GM21447 (cell line): ENCODE measurements around the gene TPCN1.

Experiments
- ATAC-seq: cut with Tn5 transposase; IDR thresholded peaks from one replicate; pipeline ENCODE4 v1.9.1; 2021; ENCODE audit not compliant: unreplicated experiment

TPCN1 gene

DNA sequence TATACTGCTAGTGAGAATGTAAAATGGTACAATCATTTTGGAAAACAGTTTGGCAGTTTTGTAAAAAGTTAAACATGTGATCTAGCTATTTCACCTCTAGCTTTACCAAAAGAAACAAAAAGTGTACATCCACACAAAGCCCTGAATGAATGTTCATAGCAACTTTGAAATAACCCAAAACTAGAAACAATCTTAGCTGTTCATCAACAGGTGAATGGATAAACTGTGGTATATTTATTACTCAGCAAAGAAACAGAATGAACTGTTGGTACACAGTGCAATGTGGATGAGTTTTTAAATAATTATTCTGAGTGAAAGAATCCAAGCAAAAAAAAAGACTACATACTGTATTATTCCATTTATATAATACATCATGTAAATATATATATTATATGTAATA, 36.3 kb downstream of the TPCN1 start:
- no peak for ATAC-seq

DNA sequence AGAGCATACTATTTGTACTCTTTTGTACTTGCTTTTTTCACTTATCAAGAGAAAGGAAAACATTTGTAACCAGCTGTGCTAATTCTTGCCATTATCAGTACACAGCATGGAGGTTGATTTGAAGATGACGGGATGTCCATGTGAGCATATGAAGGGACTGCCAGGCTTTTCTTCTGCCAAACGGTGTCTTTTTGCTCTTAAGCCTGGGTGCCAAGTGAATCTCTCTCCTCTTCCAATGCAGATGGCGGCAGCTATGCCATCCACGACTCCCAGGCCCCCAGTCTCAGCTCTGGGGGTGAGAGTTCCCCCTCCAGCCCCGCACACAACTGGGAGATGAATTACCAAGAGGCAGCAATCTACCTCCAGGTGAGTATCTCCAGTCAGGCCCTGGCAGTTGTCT, 38.9 kb downstream of the TPCN1 start:
- ATAC-seq = no peak

DNA sequence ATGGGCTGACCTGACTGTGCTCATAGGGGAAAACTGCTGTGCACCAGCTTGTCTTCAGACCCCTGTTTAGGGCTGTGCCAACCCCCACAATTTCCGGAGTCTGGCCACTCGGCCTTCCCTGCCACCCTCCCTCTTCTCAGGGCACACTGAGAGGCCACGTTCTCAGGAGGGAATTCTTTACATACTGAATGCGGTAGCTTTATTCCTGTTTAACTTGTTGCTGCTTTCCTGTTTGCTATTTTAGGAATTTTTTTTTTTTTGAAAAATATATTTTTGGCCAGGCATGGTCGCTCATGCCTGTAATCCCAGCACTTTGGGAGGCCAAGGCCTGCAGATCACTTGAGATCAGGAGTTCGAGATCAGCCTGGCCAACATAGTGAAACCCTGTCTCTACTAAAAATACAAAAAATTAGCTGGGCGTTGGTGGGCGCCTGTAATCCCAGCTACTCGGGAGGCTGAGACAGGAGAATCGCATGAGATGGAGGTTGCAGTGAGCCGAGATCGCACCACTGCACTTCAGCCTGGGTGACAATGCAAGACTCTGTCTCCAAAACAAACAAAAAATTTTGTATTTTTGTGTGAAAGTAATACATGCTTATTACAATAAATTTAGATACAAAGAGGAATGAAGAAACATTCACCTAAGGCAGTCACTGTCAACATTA, 39.5 kb downstream of the TPCN1 start:
- ATAC-seq = no peak

DNA sequence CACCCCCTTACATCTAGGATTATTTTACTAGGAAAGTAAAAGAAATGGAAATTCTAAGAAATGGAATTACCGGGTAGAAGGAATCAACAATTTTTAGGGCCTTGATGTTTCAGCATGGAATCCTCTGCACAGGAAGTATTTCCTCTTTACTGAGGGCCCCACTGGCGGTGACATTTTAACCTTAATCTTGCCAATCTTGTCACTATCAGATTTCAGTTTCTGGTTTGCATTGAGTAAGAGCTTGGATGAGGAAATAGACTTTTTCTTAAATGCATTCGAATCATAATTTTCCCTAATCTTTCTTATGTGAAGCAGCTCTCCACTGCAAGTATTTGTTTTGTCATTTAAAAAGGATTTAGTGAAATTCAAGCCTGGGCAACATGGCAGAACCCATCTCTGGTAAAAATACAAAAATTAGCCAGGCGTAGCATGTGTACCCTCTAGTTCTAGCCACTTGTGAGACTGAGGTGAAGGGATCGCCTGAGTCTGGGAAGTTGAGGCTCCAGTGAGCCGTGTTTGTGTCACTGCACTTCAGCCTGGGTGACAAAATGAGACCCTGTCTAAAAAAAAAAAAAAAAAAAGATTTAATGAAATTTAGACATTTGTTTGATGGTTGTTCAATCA, 40.7 kb downstream of the TPCN1 start:
- ATAC-seq = peak; percentile 47

DNA sequence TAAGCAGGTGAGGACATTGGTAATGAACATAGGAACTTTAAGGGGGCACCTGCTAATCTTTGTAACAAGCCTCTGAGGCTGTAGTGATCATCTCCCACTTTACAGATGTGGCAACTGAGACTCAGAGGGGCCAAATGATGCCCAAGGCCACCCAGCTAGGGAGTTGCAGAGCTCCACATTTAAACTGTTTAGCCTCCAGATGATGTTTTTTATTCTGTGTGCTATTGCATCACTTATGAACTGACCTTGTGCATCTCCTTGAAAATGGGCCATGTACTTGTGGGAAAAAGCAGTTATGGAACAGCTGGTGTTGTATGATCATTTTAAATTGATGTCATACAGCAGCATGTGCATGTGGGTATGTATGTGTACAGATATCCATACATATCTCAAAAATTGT, 41.4 kb downstream of the TPCN1 start:
- ATAC-seq = no peak

DNA sequence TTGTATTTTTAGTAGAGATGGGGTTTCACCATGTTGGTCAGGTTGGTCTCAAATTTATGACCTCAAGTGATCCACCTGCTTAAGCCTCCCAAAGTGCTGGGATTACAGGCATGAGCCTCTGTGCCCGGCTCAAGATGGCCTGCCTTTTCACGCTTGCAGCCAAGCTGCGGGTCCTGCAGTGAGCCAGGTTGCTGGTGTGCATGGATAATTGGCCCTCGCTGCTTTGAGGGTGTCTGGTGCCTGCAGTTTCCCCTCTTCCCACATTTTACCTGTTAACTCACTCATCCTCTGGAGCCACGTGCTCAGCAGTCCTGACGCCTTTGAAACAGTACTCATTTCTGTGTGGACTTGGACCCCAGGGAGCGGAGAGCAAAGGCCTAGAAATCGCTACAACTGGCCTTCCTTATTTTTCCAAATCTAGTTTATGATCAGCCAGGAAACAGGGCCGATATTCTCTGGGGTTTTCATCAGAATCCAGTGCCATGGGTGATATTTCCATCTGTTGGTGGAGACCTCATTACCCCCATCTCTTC, 42.2 kb downstream of the TPCN1 start:
- ATAC-seq = no peak

DNA sequence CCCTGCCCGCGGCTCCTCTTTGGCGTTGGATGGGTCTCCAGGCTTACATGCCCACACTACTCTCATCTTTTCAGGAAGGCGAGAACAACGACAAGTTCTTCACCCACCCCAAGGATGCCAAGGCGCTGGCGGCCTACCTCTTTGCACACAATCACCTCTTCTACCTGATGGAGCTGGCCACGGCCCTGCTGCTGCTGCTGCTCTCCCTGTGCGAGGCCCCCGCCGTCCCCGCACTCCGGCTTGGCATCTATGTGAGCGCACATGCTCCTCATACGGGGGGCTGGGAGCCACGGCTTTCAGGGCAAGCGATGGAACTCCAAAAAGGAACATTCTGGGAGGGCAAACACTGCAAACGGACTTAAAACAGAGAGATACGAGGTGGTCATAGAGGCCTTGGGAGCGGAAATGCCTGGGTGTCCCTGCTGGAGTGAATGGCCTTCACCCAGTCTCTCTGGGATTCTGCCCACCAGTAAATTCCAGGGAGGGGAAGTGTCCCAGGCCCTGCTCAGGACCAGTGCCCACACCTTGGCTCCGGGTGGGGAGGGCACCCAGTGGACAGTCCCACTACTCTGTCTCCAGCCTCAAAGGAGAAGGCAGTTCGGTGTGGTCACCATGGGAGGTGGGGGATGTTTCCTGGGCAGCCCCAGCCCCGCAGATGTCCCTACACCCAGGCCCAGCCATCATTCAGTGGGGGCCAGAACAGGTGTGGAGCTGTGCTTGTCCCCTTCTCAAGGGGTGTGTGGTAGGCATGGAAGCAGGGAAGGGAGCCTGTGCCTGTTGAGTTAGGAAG, 45.0 kb downstream of the TPCN1 start:
- ATAC-seq = no peak

DNA sequence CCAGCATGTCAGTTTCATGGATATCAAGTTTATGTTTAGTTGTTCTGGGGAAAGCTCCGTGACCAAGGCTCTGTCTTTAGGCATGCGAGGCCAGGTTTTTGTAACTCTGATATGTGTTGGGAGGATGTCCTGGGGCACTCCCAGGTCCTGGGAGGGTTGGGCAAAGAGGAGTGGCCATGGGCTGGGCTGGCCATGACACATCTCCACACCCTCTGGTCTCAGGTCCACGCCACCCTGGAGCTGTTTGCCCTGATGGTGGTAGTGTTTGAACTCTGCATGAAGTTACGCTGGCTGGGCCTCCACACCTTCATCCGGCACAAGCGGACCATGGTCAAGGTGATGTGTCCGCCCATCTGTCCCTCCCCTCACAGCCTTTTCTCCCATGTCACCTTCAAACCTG, 46.4 kb downstream of the TPCN1 start:
- ATAC-seq = no peak

DNA sequence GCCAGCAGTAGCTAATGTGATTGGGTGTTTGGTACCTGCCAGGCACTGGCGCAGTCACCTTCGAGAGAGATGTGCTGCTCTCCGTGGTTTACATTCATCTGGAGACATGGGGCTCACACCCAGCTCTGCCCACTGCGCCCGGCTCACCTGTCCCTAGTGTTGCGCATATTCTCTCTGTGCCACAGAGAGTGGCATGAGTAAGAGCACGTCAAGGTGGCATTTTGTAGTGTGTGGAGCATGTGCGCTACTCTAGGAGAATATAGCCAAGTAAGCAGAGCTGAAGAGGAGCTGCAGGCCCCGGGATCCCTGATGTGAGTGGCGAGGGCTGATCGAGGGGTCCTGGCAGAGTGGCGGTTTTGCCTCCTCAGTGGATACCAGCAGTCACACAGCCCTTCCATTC, 46.9 kb downstream of the TPCN1 start:
- ATAC-seq = no peak

DNA sequence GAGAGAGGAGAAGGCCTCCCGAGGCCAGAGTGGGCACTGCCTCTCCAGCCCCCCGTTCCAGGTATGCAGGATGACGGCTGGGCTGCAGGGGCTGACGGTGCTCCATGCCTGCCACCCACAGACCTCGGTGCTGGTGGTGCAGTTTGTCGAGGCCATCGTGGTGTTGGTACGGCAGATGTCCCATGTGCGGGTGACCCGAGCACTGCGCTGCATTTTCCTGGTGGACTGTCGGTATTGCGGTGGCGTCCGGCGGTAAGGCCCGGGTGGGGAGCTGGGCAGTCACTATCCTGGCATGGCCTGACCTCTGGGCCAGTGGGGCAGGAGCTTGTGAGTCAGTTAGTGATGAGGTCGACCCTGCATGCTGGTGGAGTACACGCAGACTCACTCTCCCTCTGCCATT, 47.4 kb downstream of the TPCN1 start:
- no peak for ATAC-seq

DNA sequence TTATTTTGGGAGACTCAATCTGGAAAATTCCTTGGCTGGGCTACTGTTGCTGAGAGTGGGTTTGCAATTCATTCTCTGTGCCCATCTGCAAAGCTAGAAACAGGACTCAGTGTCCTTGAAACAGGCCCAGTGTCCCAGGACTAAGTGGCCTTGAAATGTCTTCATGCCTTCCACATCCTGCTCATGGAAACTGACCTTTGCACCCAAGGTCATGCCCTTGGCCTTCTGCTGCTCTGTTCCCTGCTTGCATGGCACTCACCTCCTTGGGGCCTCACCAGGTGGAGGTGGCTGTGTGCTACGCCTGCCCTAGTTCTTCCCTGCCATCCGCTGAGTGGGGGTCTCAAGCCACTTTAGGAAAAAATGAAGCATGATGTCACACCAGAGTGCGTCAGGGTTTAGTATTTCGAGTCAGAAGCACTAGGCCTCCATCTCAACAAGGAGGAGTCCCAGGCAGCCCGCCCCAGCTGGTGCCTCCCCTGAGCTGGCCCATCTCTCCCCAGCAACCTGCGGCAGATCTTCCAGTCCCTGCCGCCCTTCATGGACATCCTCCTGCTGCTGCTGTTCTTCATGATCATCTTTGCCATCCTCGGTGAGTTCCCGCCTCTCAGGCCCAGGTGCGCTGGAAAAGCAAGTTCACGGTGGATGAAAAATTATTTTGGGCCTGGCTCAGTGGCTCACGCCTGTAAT, 48.1 kb downstream of the TPCN1 start:
- ATAC-seq = no peak

DNA sequence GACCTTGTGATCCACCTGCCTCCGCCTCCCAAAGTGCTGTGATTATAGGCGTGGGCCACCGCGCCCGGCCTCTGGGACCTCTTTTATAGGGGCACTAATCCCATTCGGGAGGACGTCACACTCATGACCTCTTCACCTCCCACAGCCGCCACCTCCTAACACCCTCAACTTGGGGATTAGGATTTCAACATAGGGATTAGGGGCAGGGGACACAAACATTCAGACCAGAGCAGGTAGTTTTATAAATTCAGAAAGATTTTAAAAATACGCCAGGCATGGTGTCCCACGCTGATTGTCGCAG, 49.4 kb downstream of the TPCN1 start:
- no peak for ATAC-seq

DNA sequence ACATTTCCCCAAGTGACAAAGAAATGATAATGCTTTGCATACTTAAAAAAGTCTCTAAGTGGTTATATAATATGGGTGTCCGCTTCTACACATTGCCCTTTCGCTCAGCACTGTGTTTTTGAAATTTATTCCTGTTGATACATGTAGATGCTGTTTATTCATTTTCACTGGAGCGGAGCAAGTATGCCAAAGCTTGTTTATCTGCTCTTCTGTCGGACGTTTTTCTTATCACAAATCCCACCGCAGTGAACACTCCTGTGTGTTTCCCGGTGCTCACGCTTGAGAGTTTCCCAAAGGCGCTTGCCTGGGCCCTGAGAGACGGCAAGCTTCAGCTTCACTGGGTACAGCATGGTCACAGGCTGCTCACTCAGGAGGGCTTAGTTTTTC, 50.2 kb downstream of the TPCN1 start:
- ATAC-seq = no peak

DNA sequence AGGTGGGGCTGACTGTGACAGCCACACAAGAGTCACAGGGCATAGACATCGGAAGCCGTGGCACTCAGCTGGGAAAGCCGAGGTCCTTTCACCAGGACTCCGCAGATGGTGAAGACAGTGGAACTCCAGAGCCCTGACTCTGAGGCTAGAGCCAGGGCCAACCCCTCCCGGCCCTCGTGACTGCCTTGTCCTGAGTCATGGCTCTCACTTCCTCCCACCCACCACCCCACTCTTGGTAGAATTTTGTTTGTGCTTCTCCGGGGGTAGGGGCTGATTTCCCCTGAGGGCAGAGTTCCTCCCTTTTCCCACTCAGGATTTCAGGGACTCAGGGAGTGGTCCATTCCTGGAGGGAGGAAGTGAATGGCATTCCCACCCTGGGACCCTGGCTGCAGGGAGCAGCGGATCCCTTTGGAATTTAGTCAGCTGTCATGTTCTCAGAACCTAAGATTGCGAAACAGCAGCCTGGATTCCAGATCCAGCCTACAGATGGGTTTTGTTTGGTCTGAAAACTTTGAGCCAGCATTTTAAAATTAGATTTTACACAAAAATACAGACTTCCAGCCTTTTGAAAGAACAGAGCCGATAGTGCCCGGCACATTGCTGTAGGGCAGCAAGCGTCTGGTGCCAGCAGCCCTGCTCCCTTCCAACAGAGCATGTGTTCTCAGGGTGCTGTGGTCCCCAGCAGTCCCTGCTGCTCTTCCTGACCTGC, 50.7 kb downstream of the TPCN1 start:
- ATAC-seq = no peak

DNA sequence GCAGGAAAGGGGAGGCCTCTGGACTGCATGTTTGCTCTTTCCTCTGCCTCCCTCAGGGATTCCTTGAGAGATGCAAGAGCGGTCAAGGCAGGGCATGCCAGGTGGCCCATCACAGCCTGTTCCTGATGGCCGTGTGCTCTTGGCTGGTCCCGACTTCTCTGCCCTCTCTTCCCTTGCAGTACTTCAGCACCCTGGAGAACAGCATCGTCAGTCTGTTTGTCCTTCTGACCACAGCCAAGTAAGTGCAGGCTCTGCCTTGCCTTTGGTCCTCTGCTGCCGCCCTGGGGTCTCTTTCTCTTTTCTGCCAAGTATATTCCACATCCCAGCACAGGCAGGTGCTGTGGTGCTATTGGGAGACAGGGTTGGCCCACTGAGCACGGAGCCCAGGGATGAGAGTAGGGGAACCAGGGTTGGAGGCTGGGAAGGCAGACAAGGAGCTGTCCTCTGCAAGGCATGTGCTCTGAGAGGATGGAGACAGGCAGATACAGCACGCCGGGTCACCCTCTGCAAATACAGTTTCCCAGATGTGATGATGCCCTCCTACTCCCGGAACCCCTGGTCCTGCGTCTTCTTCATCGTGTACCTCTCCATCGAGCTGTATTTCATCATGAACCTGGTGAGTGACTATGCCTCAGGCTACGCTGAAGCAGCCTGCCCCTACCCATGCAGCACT, 51.9 kb downstream of the TPCN1 start:
- no peak for ATAC-seq

DNA sequence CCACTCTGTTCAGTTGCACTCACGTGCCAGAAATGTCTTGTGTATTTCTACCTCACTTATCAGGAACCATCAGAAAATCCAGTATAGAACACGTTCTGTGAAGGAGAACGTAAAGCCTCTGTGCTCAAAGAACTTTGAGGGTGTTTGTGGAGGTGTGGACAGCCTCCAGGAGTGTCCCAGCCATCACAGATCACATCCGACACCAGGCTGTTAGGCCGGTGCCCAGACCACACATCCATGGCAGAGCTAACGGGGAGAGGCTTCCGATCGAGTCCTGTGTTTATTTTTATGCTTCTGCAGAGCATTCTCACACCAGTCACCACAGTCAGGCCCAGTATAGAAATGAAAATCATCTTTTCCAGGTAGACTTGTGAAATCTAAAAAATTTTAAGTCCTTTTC, 53.6 kb downstream of the TPCN1 start:
- no peak for ATAC-seq

DNA sequence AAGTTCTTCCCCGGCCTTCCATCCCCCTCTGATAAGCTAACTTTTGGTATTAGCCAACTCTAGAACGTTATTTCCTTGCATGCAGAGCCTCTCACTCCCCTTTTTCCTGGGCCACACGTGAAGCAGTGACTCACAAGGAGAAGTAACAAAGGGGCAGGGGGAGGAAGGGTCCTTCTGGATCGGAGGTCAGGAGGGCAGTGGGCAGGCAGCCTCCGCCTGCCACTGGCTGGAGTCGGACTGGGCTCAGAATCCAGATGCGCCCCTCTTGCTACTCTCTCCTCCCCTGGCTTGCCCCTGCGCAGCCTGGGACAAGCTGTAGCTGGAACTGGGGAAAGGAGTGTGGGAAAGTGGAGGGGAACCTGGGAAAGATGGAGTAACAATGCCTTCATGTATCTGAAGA, 55.0 kb downstream of the TPCN1 start:
- ATAC-seq = no peak

DNA sequence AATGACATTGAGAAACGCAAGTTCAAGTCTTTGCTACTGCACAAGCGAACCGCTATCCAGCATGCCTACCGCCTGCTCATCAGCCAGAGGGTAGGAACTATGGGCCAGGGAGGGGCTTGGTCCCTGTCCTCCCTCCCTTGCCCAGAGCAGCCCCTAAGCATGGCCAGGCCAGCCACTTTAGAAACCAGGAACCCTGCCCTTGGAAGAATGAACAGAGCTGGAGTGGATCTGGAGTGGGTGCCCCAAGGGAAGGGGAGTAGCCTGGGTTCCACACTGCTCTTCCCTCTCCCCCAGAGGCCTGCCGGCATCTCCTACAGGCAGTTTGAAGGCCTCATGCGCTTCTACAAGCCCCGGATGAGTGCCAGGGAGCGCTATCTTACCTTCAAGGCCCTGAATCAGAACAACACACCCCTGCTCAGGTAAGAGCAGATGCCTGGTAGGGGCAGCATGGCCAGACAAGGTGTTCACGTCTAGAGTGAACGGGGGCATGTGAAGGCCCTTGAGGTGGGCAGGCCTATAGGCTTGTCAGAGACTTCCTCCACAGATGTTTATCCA, 55.8 kb downstream of the TPCN1 start:
- no peak for ATAC-seq

DNA sequence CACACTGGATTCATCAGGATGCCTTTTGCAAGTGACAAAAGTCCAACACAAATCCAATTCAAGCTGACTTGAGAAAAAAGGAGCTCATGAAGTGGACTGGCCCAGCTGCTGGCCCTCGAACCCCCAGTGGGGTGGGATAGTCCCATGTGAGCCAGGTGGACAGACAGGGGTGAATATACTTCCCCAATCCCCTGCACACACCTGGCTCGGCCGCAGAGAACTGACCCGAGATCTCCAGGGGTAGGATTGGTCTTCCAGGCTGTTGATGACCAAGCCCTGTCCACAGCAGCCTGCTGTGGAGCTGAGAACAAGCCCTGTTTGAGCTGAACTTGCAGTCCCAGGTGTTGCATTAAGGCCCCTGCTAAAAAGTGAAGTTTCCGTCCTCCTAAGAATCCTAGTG, 56.2 kb downstream of the TPCN1 start:
- no peak for ATAC-seq

DNA sequence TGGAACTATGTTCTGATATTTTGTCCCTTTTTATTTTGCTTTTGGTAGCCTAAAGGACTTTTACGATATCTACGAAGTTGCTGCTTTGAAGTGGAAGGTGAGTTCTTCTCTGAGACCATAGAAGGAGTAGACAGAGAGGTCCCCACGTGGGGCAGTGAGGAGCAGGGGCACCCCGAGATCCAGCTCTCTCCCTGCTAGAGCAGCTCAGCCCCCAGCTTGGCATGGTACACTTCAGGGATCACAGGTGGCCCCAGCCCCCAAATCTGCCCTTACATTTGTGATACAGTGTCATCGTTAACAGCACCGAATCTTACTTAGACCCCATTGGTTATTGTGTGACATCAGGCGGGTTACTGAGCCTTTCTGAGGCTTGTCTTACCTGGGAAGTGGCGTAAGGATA, 56.9 kb downstream of the TPCN1 start:
- no peak for ATAC-seq
